TTC549 (cell line): Measurements from ENCODE around the gene TRIM52.

Experiments
- FAIRE-seq: peaks from 2 replicates; lab custom pipeline; 2012; peaks lifted over from hg19 to GRCh38; lab: Jason Lieb, UNC

Gene TRIM52

GRCh38 chr5:181255836-181256578, 4.9 kb downstream of the TRIM52 start:
- FAIRE-seq, result no peak

- FAIRE-seq, result no peak
Observed at GRCh38 chr5:181255276-181255675, 5.7 kb downstream of the TRIM52 start.

- FAIRE-seq, result no peak
Observed at GRCh38 chr5:181248277-181248676, 12.7 kb downstream of the TRIM52 start.

GRCh38 chr5:181246276-181247049, 14.5 kb downstream of the TRIM52 start:
- no peak for FAIRE-seq

GRCh38 chr5:181245427-181246275, 15.3 kb downstream of the TRIM52 start:
- FAIRE-seq, result no peak

- no peak for FAIRE-seq
Observed at GRCh38 chr5:181243564-181244343, 17.2 kb downstream of the TRIM52 start, which contains the start of gene RACK1. RACK1 (minus strand) TSS chr5:181243906; CDS start chr5:181243800, 106 bp downstream.

GRCh38 chr5:181243018-181243563, 17.9 kb downstream of the TRIM52 start:
- FAIRE-seq, result no peak

GRCh38 chr5:181242031-181242451, 18.9 kb downstream of the TRIM52 start:
- no peak for FAIRE-seq

- FAIRE-seq, result no peak
Observed at GRCh38 chr5:181241393-181241975, 19.5 kb downstream of the TRIM52 start.

GRCh38 chr5:181239062-181239663, 21.8 kb downstream of the TRIM52 start:
- no peak for FAIRE-seq

- no peak for FAIRE-seq
Observed at GRCh38 chr5:181237729-181238385, 23.1 kb downstream of the TRIM52 start.

GRCh38 chr5:181236954-181237641, 23.8 kb downstream of the TRIM52 start:
- no peak for FAIRE-seq

- FAIRE-seq, result no peak
Observed at GRCh38 chr5:181236471-181236870, 24.5 kb downstream of the TRIM52 start.

GRCh38 chr5:181235689-181236366, 25.1 kb downstream of the TRIM52 start:
- no peak for FAIRE-seq

- FAIRE-seq, result no peak
Observed at GRCh38 chr5:181235323-181235688, 25.6 kb downstream of the TRIM52 start.

- no peak for FAIRE-seq
Observed at GRCh38 chr5:181234455-181235306, 26.3 kb downstream of the TRIM52 start.

GRCh38 chr5:181233801-181234454, 27.0 kb downstream of the TRIM52 start:
- FAIRE-seq, result no peak
